Measurements from ENCODE around the gene MEI1.

MEI1 gene

DNA sequence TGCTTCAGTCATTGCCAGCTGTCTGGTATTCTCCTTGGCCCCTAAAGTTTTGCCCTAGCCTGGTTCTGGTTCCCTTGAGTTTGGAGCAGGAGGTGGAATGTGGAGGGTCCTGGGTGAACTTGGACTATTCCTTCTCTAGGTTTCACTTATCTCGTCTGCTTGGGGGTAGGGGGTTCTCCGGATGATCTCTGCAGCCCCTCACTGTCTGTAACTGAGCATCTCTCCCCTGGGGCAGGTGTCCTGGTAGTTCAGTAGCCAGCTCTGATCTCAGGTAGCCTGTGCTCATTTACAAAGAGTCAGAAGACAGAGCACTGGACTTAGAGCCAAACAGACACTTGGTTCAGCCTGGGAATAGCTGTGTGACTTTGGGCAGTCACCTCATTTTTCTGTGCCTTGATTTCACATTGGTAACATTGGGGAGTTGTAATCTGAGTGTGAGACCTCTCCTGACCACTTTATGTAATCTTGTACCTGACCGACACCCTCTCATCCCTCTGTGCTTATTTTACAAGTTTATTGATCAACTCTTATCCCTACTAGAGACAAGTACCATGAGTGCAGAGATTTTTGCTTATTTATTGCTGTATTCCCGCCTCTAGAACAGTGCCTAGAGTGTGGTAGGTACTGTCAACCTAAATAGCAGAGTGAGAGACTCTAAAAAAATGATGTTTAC lies 102.0 kb downstream of the MEI1 start:
- TF ChIP-seq, protein P1, sequence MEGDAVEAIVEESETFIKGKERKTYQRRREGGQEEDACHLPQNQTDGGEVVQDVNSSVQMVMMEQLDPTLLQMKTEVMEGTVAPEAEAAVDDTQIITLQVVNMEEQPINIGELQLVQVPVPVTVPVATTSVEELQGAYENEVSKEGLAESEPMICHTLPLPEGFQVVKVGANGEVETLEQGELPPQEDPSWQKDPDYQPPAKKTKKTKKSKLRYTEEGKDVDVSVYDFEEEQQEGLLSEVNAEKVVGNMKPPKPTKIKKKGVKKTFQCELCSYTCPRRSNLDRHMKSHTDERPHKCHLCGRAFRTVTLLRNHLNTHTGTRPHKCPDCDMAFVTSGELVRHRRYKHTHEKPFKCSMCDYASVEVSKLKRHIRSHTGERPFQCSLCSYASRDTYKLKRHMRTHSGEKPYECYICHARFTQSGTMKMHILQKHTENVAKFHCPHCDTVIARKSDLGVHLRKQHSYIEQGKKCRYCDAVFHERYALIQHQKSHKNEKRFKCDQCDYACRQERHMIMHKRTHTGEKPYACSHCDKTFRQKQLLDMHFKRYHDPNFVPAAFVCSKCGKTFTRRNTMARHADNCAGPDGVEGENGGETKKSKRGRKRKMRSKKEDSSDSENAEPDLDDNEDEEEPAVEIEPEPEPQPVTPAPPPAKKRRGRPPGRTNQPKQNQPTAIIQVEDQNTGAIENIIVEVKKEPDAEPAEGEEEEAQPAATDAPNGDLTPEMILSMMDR (IDR thresholded peaks at IDR 0.05; ENCODE audit: insufficient read depth, missing control alignments), result no peak
- no peak for DNase-seq (ENCODE audit: insufficient read length, low spot score)
- FAIRE-seq, result no peak

DNA sequence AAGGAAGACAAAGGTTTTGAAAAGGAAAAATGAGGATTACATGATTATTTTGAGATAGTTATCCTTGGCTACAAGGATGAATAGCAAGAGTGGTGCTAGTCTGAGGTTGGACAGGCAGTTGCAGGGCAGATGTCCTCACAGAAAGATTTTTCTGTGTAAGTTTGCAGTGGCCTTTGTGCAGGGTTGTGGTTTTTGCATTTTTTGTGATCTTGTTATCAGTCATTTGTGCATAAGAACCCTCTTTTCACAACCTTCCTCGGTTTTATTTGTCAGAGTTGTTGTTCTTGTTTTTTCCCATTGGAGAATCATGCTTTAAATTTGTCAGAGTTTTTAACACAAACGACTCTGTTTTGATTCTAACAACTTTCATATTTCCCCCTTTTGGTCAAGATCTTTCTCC lies 102.6 kb downstream of the MEI1 start:
- FAIRE-seq (no peak), DNase-seq (ENCODE audit: insufficient read length, low spot score) (no peak)
- TF ChIP-seq, protein P1 (IDR thresholded peaks at IDR 0.05; ENCODE audit: insufficient read depth, missing control alignments), result no peak

DNA sequence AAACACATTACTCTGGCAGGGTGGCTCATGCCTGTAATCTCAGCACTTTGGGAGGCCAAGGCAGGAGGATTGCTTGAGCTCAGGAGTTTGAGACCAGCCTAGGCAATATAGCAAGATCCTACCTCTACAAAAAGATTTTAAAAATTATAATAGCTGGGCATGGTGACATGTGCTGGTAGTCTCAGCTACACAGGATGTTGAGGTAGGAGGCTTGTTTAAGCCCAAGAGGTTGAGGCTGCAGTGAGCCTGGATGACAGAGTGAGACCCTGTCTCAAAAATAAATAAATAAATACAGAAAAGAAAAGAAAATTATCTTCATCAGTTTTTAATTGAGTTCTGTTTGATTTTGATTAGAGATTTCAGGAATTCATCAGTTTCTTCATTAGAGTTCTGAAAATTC lies 106.3 kb downstream of the MEI1 start:
- FAIRE-seq (no peak), DNase-seq (ENCODE audit: insufficient read length, low spot score) (no peak)
- TF ChIP-seq, protein P1 (IDR thresholded peaks at IDR 0.05; ENCODE audit: insufficient read depth, missing control alignments), result no peak

DNA sequence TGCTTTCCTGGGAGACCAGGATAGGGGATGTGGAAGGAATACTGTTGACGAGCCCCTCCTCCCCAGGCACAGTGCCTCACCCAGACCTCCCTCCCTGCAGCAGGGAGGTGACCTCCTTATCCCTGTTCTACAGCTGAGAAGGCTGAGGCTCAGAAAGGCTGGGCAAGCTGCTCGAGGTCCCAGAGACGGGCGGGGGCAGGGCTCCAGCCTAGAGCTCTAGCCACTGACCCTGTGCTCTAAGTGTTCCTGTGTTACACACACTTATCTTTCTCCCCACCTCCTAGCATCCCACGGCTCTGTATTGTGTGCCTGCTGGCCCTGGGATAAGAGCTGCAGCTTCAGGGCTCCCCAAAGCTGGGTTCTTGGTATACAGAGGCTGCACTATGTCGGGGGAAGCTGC lies 109.1 kb downstream of the MEI1 start:
- TF ChIP-seq, protein P1 (IDR thresholded peaks at IDR 0.05; ENCODE audit: insufficient read depth, missing control alignments), result no peak
- no peak for DNase-seq (ENCODE audit: insufficient read length, low spot score)
- FAIRE-seq, result no peak

DNA sequence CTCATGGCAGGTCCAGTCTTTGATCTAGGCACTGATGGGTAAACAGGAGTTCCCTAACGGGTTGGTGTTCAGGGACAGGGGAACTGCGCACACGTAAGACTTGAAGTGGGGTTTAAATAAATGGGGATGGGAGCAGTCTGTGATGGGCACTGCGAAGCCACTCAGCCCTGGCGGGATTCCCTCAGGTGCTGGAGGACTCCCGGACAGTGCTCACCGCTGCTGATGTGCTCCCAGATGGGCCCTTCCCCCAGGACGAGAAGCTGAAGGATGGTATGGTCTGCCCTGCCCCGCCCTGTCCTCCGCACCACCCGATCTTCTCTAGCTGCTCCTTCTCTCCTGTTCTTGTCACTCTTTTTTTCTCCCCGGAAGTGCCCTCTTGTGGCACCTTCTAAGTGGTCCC lies 110.7 kb downstream of the MEI1 start:
- DNase-seq (ENCODE audit: insufficient read length, low spot score) (no peak), FAIRE-seq (no peak)
- TF ChIP-seq, protein P1 (IDR thresholded peaks at IDR 0.05; ENCODE audit: insufficient read depth, missing control alignments), result no peak

DNA sequence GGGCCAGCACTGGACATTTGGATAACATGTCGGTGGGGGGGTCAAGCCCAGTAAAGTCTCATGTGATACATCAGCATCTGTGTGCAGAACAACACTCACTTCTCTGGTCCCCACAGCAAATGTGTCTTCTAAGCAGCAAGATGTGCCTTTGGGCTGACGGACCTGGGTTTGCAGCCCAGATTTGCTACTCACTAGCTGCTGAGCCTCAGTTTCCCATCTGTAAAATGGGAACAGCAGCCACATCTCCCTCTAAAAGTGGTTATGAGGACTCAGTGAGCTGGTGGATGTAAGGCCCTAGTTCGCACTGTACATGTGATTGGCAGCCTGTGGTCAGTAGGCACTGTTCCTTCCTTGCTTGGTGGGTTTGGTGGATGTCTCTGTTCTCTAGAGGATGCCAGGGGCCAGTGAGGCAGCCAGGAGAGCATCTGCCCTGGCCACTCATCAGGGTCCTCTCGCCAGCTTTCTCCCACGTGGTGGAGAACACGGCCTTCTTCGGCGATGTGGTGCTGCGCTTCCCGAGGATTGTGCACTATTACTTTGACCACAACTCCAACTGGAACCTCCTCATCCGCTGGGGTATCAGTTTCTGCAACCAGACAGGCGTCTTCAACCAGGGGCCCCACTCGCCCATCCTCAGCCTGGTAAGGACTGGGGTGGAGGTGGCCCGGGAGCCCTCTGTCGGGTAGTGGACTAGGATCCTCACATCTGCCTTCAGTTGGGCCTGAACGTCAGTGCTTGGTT lies 113.7 kb downstream of the MEI1 start:
- TF ChIP-seq, protein P1 (IDR thresholded peaks at IDR 0.05; ENCODE audit: insufficient read depth, missing control alignments), result no peak
- FAIRE-seq (no peak), DNase-seq (ENCODE audit: insufficient read length, low spot score) (no peak)
